Mesodermal cell (in vitro differentiated cells): Measurements from ENCODE around the gene GLCCI1. TPM values are rescaled to one million over a fixed set of nuclear protein-coding genes. Genes with fewer than 3 reads are reported as not detected.

Experiments used
- H3K27ac ChIP-seq: 2 replicates; pipeline ENCODE4 v1.7.0; 2013; ENCODE audit warnings: mild to moderate bottlenecking, low read depth, low read length, moderate library complexity; ENCODE audit not compliant: severe bottlenecking
- H3K36me3 ChIP-seq: 2 replicates; pipeline ENCODE4 v1.7.1; 2013; ENCODE audit warnings: mild to moderate bottlenecking, low read length, moderate library complexity; ENCODE audit not compliant: control insufficient read depth, insufficient read depth
- H3K4me1 ChIP-seq: one replicate; pipeline ENCODE4 v1.7.1; 2013; ENCODE audit warnings: mild to moderate bottlenecking, low read length; ENCODE audit not compliant: insufficient read depth, control insufficient read depth, poor library complexity, severe bottlenecking
- H3K4me3 ChIP-seq: 2 replicates; pipeline ENCODE4 v1.7.0; 2013; ENCODE audit warnings: low read length, control low read depth, mild to moderate bottlenecking; ENCODE audit not compliant: insufficient read depth, poor library complexity, severe bottlenecking; ENCODE audit errors: extremely low read depth
- H3K9me3 ChIP-seq: 2 replicates; pipeline ENCODE4 v1.7.1; 2013; ENCODE audit warnings: mild to moderate bottlenecking, low read length, moderate library complexity; ENCODE audit not compliant: control insufficient read depth
- WGBS, 2 experiments: methylation state at CpG; one replicate each; pipeline ENCODE4 v1.1.5; 2013; ENCODE audit warnings: missing lambda C conversion rate in 2 of 2; ENCODE audit not compliant: insufficient coverage in 2 of 2; 5-methylcytosine and 5-hydroxymethylcytosine counted together
- polyA plus RNA-seq, 2 experiments: library from polyadenylated mRNA; stranded (reverse); fragments of 50-300 nt; gene quantifications; one replicate each; pipeline ENCODE4 v1.2.3, GENCODE V29; 2013

The GLCCI1 gene
- polyA plus RNA-seq (2013, experiment 1 of 2), result 26.2 TPM
- 33.3 TPM for polyA plus RNA-seq (2013, experiment 2 of 2)

DNA sequence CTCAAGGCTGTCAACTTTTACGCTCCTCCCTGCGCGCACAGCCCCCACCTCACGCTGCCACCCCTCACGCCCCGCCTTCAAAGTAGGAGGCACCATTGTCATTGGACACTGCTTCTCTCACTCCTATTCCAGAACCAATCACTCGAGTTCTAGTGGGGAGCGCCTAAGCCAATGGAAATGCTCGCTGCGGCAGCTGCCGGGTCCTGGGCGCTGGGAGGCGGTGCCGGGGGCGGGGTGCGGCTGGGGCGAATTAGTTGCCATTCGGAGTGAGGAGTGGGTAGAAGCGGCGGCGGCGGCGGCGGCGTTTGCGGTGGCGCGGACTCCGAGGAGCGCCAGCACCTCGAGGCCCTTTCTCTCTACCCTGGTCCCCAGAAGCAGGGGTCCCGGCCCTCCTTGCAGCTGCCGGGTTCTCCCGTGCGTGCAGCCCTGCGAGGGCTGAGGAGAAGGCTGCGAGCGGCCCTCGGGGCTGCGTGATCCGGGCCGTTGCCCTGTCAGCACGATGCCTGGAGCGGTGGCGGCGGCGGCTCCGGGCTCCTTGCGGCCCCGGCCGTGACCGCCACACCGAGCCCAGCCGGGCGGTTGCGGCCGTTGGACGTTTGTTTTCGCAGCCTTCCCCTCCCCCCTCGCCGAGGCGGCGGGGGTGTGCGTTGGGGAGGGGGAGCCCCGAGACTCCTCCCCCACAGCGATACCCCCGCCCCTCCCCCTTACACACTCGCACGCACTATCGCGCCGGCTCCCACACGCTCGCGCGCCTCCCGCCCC, at the start of gene GLCCI1:
Gene GLCCI1, plus strand, starts transcription at position 253 of the 762 bp plus-strand sequence. CDS start 555 bp downstream, outside the sequence.
- WGBS, 2 experiments, result 0 to 1% methylated on average over 34 to 45 of the region's 77 CpGs
- H3K36me3 ChIP-seq, result no peaks in the 10 kb centered on the region
- H3K4me3 ChIP-seq, result peak within 1 kb of the TSS; percentile 70
- H3K4me1 ChIP-seq, result peaks cover 22% of the 10 kb centered on the region
- H3K9me3 ChIP-seq, result no peaks in the 10 kb centered on the region
- H3K27ac ChIP-seq, result peak within 1 kb of the TSS; percentile 88

GRCh38 chr7:7919449-7919945, 49.1 kb upstream of the GLCCI1 start:
- Histone ChIP-seq H3K4me1 (no peaks in the 10 kb centered on the region), H3K9me3 (no peaks in the 10 kb centered on the region), H3K36me3 (no peaks in the 10 kb centered on the region), H3K27ac (no peak overlapping the region), H3K4me3 (no peak overlapping the region)
- WGBS, 2 experiments, result 95 to 100% methylated on average over 1 to 2 of the region's 2 CpGs

- H3K4me1 ChIP-seq, result no peaks in the 10 kb centered on the region
- H3K27ac ChIP-seq, result no peak overlapping the region
- no peaks in the 10 kb centered on the region for H3K36me3 ChIP-seq
- WGBS, 2 experiments, result 79% methylated on average over 2 of the region's 2 CpGs; no CpG with 5 or more reads in 1 of the 2 experiments
- no peak overlapping the region for H3K4me3 ChIP-seq
- no peaks in the 10 kb centered on the region for H3K9me3 ChIP-seq
Observed at GRCh38 chr7:7920056-7920455, 48.5 kb upstream of the GLCCI1 start.

DNA sequence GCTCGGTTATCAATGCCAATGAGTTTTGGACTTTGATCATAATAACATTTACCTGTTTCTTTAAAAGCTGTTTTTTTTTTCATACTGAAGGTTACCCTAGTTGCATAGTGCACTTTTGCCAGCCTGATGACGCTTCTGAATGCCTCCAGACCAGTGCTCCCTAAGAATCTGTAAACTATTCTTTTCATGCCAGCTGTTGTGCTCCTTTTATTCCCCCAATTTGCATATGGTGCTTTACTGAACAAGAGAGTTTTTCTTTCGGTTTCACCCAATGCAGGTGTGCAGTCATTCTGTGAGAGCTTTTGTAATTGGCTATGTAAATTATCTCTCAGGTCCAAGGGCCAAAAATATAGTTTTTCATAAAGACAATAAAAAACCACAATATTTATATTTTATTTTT, 48.1 kb upstream of the GLCCI1 start:
- no peaks in the 10 kb centered on the region for H3K4me1 ChIP-seq
- no peak overlapping the region for H3K27ac ChIP-seq
- H3K4me3 ChIP-seq, result no peak overlapping the region
- no peaks in the 10 kb centered on the region for H3K36me3 ChIP-seq
- H3K9me3 ChIP-seq, result no peaks in the 10 kb centered on the region
- WGBS, 2 experiments, result 78 to 100% methylated on average over 1 of the region's 3 CpGs

DNA sequence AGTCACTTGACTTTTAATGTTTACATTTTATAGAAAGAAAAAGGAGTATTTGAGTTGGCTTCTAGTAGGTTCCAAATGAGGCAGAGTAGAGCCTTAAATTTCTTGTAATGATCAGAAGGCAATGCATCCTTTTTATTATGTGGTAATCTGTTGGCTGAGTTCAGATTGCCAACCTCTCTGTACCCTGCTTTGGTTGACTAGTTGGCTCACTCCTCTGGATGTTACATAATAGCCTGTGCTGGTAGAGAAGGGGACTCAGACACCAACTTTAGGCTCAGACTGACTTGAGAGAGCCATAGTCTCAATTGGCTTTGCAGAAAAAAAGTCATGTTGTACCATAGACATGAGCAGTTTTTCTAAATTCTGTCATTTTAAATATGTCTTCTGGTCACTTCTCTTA, 46.8 kb upstream of the GLCCI1 start:
- H3K9me3 ChIP-seq, result no peaks in the 10 kb centered on the region
- no peaks in the 10 kb centered on the region for H3K36me3 ChIP-seq
- no peaks in the 10 kb centered on the region for H3K4me1 ChIP-seq
- no peak overlapping the region for H3K4me3 ChIP-seq
- H3K27ac ChIP-seq, result no peak overlapping the region

DNA sequence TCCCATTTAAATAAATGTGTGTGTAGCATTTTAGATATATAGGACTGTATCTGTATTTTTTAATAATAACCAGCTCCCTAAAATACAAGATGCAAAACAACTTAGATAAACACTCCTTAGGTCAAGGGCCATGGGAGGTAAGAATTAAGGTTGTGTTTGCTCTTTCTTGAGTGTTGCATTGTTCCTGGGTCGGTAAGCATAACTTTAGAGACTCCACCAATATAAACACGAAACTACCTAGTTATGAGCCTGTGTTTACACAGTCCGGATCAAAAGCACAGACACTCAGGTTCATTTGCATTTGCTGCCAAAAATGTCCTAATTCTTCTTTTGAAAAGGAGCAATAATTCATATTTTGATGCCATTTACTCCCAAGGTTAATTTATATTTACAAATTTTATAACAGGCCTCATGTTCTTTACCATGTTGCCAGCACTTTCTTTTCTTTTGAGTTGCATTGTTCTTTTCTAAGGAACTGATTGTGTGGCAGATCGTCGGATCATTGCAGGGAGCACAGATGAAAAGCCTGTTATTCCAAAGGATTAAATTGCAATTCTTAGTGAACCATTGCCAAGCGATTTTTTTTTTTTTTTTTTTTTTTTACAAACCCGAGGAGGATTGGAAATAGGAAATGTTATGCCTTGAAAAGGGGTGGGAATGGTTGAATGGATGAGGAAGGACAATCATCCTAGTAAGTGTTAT, 45.8 kb upstream of the GLCCI1 start:
- H3K27ac ChIP-seq, result no peak overlapping the region
- no peaks in the 10 kb centered on the region for H3K9me3 ChIP-seq
- WGBS, 2 experiments, result 80% methylated on average over 1 of the region's 7 CpGs; no CpG with 5 or more reads in 1 of the 2 experiments
- no peaks in the 10 kb centered on the region for H3K36me3 ChIP-seq
- H3K4me3 ChIP-seq, result no peak overlapping the region
- H3K4me1 ChIP-seq, result no peaks in the 10 kb centered on the region

- Histone ChIP-seq H3K4me1 (no peaks in the 10 kb centered on the region), H3K27ac (no peak overlapping the region), H3K36me3 (no peaks in the 10 kb centered on the region), H3K9me3 (no peaks in the 10 kb centered on the region), H3K4me3 (no peak overlapping the region)
- WGBS, 2 experiments, result no CpG with 5 or more reads among the region's 1 CpG
Observed at GRCh38 chr7:7923818-7924217, 44.8 kb upstream of the GLCCI1 start.

GRCh38 chr7:7924303-7924702, 44.3 kb upstream of the GLCCI1 start:
- Histone ChIP-seq H3K4me1 (no peaks in the 10 kb centered on the region), H3K36me3 (no peaks in the 10 kb centered on the region), H3K4me3 (no peak overlapping the region), H3K27ac (no peak overlapping the region), H3K9me3 (no peaks in the 10 kb centered on the region)

DNA sequence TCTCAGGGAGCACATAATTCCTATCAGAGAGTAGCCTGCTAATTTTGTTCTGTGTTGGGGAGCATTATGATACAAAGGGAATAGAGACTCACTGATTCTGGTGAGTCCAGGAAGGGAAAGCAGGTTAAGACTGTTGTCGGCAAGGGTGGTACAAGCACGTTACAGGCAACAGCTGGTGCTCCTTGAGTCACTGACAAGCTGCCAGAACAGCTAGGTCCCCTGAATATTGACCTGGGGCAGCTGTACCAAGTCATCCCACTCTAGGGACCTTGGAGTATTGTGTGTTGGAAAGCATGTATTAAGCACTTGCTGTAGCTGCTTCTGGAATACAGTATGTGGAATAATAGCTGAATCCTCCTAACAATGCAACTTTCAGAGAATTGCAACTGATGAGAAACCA, 37.0 kb upstream of the GLCCI1 start:
- 74 to 93% methylated on average over 2 of the region's 2 CpGs for WGBS, 2 experiments

GRCh38 chr7:7932553-7932952, 36.0 kb upstream of the GLCCI1 start:
- WGBS, 2 experiments, result 96% methylated on average over 3 of the region's 3 CpGs
- no peak overlapping the region for H3K27ac ChIP-seq
- H3K4me3 ChIP-seq, result no peak overlapping the region
- no peaks in the 10 kb centered on the region for H3K36me3 ChIP-seq
- no peaks in the 10 kb centered on the region for H3K9me3 ChIP-seq
- H3K4me1 ChIP-seq, result no peaks in the 10 kb centered on the region

More for the DNA sequence above, 37.0 kb upstream of the GLCCI1 start:
- H3K36me3 ChIP-seq, result no peaks in the 10 kb centered on the region
- no peak overlapping the region for H3K27ac ChIP-seq
- H3K4me1 ChIP-seq, result no peaks in the 10 kb centered on the region
- H3K9me3 ChIP-seq, result no peaks in the 10 kb centered on the region
- H3K4me3 ChIP-seq, result no peak overlapping the region
